GM18519 (cell line): ENCODE measurements around the gene EME1.
"Not testable (repeated sequence)": the region's sequence is repeated elsewhere in the genome, so short reads cannot be mapped to it uniquely, and the experiment has no call there.

ENCODE experiments used
- ATAC-seq: cut with Tn5 transposase; IDR thresholded peaks from one replicate; pipeline ENCODE4 v1.9.1; 2021; ENCODE audit warnings: mild to moderate bottlenecking, moderate library complexity; ENCODE audit not compliant: unreplicated experiment, low FRiP score

Gene EME1

GRCh38 chr17:50372758-50373556 lies at the start of gene EME1, which contains the start of gene MRPL27:
TSS of gene EME1 (plus strand) at chr17:50373229. CDS start at chr17:50375209, 1,980 bp downstream.
TSS of gene MRPL27 (minus strand) at chr17:50373184. CDS start at chr17:50373170, 14 bp downstream.
- no peak for ATAC-seq

- no peak for ATAC-seq
These were observed 47.1 kb upstream of the EME1 start for GRCh38 chr17:50325906-50326305.

GRCh38 chr17:50326831-50327364 lies 46.1 kb upstream of the EME1 start:
- no peak for ATAC-seq

GRCh38 chr17:50328363-50329325 lies 44.4 kb upstream of the EME1 start:
- ATAC-seq: no peak

GRCh38 chr17:50329716-50330115 lies 43.3 kb upstream of the EME1 start:
- no peak for ATAC-seq

GRCh38 chr17:50330151-50330775 lies 42.8 kb upstream of the EME1 start:
- no peak for ATAC-seq

GRCh38 chr17:50331085-50331791 lies 41.8 kb upstream of the EME1 start:
- ATAC-seq: no peak

GRCh38 chr17:50332196-50332595 lies 40.8 kb upstream of the EME1 start:
- no peak for ATAC-seq

- ATAC-seq: not testable (repeated sequence)
These were observed 39.6 kb upstream of the EME1 start for GRCh38 chr17:50333291-50334057.

GRCh38 chr17:50337956-50338355 lies 35.1 kb upstream of the EME1 start:
- ATAC-seq: no peak

GRCh38 chr17:50338645-50339044 lies 34.4 kb upstream of the EME1 start:
- ATAC-seq: no peak

- ATAC-seq: no peak
These were observed 33.6 kb upstream of the EME1 start for GRCh38 chr17:50339381-50339780.

- no peak for ATAC-seq
These were observed 28.2 kb upstream of the EME1 start for GRCh38 chr17:50344731-50345365.

GRCh38 chr17:50345432-50346312 lies 27.4 kb upstream of the EME1 start, which contains the start of gene XYLT2:
TSS of gene XYLT2 (plus strand) at chr17:50346126. CDS start at chr17:50346141, 15 bp downstream.
- ATAC-seq: peak; percentile 40

- peak; percentile 40 for ATAC-seq
These were observed 26.5 kb upstream of the EME1 start for GRCh38 chr17:50346313-50347116.

GRCh38 chr17:50347117-50347893 lies 25.7 kb upstream of the EME1 start:
- ATAC-seq: no peak
